CD4-positive, alpha-beta T cell treated with Interleukin-6 for 4 hours (primary cell): ENCODE data around the gene FAM3D.
"Not testable (repeated sequence)": the region's sequence is repeated elsewhere in the genome, so short reads cannot be mapped to it uniquely, and the experiment has no call there.

ENCODE experiments used
- DNase-seq: peaks from one replicate; pipeline ENCODE4 v3.0.0-alpha.2; 2020; ENCODE audit warnings: mixed read lengths

Gene FAM3D

GRCh38 chr3:58683001-58683458 is 16.5 kb upstream of the FAM3D start:
- DNase-seq, result no peak

GRCh38 chr3:58681863-58682262 is 15.3 kb upstream of the FAM3D start:
- DNase-seq, result no peak

- no peak for DNase-seq
These were observed 14.4 kb upstream of the FAM3D start for GRCh38 chr3:58680879-58681525.

GRCh38 chr3:58679974-58680666 is 13.5 kb upstream of the FAM3D start:
- no peak for DNase-seq

- DNase-seq, result no peak
These were observed 12.9 kb upstream of the FAM3D start for GRCh38 chr3:58679446-58679845.

GRCh38 chr3:58678177-58678970 is 11.8 kb upstream of the FAM3D start:
- not testable (repeated sequence) for DNase-seq

GRCh38 chr3:58672880-58673279 is 6.3 kb upstream of the FAM3D start:
- no peak for DNase-seq

GRCh38 chr3:58672451-58672850 is 5.9 kb upstream of the FAM3D start:
- DNase-seq, result no peak

- DNase-seq, result no peak
These were observed 4.0 kb upstream of the FAM3D start for GRCh38 chr3:58670506-58671135.

- no peak for DNase-seq
These were observed 1.7 kb upstream of the FAM3D start for GRCh38 chr3:58668247-58668646.

- DNase-seq, result no peak
These were observed 1.1 kb upstream of the FAM3D start for GRCh38 chr3:58667704-58668103.

GRCh38 chr3:58667229-58667628 is 655 bp upstream of the FAM3D start:
- no peak for DNase-seq

- DNase-seq, result no peak
These were observed 1.2 kb downstream of the FAM3D start for GRCh38 chr3:58665405-58665804.

- no peak for DNase-seq
These were observed 2.0 kb downstream of the FAM3D start for GRCh38 chr3:58664611-58665010.

- no peak for DNase-seq
These were observed 4.6 kb downstream of the FAM3D start for GRCh38 chr3:58661836-58662420.

GRCh38 chr3:58660998-58661397 is 5.6 kb downstream of the FAM3D start:
- no peak for DNase-seq

- no peak for DNase-seq
These were observed 7.4 kb downstream of the FAM3D start for GRCh38 chr3:58659051-58659675.

- DNase-seq, result no peak
These were observed 8.1 kb downstream of the FAM3D start for GRCh38 chr3:58658508-58658907.

- no peak for DNase-seq
These were observed 8.9 kb downstream of the FAM3D start for GRCh38 chr3:58657571-58658141.

- DNase-seq, result no peak
These were observed 9.5 kb downstream of the FAM3D start for GRCh38 chr3:58657036-58657520.

- DNase-seq, result no peak
These were observed 9.9 kb downstream of the FAM3D start for GRCh38 chr3:58656631-58657030.

- no peak for DNase-seq
These were observed 12.1 kb downstream of the FAM3D start for GRCh38 chr3:58654466-58654865.
